GM19438 (cell line): ENCODE measurements around the gene BARHL1.

Experiments used
- ATAC-seq: cut with Tn5 transposase; IDR thresholded peaks from one replicate; pipeline ENCODE4 v1.9.1; 2021; ENCODE audit warnings: low read depth; ENCODE audit not compliant: unreplicated experiment

BARHL1 gene

DNA sequence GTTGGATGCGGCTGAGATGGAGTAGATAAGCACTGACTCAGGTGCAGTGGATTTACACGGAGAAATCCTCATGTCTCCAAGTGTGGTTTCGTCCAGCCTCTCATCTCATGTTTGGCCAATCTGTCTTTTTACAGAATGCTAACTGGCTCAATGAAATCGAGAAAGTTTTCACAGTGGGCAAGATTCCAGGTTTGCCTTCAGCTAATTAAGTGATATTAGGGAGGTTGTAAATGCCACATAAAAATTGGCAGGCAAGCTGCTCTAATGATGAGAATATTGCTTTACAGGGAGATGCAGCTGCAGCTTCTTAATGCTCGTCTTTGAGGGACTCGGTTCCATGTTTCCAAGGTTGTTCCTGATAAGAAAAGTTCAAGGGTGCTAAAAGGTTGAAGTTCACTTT lies 23.7 kb downstream of the BARHL1 start:
- no peak for ATAC-seq

- no peak for ATAC-seq
Measured at GRCh38 chr9:132609184-132609583, 26.8 kb downstream of the BARHL1 start.

DNA sequence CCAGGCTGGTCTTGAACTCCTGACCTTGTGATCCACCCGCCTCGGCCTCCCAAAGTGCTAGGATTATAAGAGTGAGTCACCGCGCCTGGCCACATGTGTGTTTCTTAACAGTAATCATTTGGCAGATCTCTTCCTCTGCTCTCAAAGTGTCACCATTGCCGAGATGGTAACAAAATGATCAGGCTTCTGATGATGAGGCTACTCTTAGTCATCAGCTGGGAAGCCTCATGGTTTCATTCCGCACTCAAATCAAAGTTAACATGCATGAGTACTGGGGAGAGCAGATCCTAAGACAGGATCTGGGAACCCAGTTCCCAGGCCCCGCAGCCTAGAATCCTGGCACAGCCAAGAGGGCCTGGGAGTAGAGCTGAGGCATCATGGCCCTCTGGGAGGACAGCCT lies 27.4 kb downstream of the BARHL1 start:
- ATAC-seq: no peak

GRCh38 chr9:132610661-132611060 lies 28.3 kb downstream of the BARHL1 start:
- ATAC-seq: no peak

- no peak for ATAC-seq
Measured at GRCh38 chr9:132614324-132614723, 31.9 kb downstream of the BARHL1 start.

GRCh38 chr9:132615774-132616173 lies 33.4 kb downstream of the BARHL1 start:
- ATAC-seq: no peak

DNA sequence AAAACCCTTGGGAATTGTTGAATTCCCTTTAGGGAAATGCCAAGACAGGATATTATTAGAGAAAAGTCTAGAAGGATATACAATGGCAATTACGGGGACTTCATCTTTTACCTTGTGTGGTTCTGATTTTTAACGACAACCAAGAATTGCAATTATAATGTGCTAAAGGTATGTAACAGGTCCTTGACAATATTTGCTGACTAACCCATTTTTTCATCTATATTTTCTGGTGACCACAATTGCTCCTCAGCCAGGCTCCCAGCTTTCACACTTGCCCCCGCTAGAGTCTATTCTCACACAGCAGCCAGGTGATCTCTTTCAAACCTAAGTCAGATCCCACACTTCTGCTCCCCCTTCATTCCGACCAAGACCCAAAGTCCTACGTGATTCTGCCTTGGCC lies 34.3 kb downstream of the BARHL1 start:
- ATAC-seq: no peak

DNA sequence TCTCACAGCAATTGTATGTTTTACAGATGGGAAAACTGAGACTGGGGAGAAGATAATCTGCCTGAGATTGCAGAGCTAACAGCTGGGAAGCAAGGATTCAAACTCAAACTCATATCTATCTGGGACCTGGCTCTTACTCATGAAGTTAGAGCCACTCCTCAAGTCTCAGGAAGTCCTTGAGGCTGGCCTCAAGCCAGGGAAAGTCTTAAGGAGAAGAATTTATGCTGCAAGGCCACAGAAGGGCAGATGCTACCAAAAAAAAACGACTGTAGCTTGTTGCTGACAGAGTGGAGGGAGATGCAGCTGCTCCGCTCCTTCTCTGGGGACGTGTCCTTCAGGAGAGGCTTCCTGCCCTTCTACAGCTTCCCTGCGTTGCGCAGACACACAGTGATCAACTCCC lies 39.8 kb downstream of the BARHL1 start:
- ATAC-seq: no peak

DNA sequence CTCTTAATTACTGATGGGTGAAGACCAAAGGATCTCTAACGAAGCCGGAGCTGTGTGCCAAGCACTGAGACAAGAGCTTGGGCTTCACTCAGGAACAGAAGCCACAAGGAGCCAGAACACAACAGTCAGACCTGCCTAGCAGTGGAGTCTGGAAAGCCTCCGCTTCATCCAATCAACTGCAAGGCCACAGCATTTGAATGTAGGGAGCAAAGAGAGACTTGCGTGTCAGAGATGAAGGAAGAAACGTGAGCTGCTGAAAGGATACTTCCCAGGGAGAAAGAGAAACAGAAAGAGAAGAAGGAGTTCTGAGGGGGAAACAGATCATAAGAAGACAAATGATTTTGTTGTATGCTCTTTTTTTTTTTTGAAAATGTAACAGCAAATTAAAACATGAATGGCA lies 43.9 kb downstream of the BARHL1 start:
- ATAC-seq: no peak

DNA sequence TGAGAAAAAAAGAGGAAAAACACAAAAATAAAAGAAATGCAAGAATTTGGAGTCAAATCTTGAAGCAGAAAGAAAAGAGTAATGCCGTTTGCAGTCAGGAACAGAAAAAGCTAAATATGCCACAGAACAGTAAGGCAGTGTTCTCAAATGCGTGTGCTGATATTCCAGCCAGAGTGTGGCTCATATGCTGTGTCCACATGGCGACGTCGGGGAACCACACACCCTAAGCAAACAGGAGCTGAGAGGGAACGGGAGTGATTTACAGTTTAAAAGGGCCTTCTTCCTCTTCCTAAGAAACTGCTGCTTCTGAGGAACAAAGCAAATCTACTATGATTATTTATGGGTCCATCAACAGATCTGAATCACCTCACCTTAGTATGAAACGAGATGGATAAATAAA lies 44.7 kb downstream of the BARHL1 start:
- ATAC-seq: no peak

DNA sequence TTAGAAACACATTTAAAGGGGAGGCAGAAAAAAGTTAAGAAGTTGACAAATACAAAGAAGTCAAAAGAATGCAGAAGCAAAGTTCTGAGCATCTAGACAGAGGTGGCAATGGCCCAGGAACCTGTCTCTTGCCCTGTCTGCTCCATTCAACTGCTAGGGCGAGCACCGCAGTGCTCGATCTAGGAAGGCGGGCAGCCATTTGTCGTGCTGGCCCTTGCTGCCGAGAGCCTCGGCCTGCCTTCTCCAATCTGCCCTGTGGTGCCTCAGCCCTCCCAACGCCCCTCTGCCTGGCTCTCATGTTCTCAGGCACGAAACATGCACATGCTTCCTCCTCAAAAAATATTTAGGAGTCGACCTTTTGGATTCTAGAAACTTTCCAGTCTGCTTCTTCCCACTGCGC lies 45.2 kb downstream of the BARHL1 start:
- ATAC-seq: no peak

GRCh38 chr9:132628746-132629145 lies 46.3 kb downstream of the BARHL1 start:
- ATAC-seq: no peak

- ATAC-seq: no peak
Measured at GRCh38 chr9:132630116-132630515, 47.7 kb downstream of the BARHL1 start.

GRCh38 chr9:132630811-132631210 lies 48.4 kb downstream of the BARHL1 start:
- no peak for ATAC-seq

DNA sequence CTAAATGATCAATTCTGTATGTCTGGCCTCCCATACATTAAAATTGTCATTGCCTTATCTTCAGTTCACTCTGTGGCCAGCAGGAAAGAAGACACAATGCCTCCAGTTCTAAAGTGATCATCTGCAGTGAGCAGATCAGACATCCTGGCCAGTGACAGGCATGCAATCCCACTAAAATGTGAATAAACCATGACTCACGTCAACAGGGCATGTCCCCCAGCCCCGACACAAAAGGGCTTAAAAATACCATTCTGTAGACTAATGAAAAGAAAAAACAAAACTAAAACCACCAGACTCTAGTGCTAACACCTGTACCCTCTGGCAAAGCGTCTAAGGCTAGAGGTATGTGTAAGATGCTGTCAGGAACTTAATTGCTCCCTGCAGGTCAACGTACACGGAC lies 48.9 kb downstream of the BARHL1 start:
- ATAC-seq: no peak

GRCh38 chr9:132631685-132632084 lies 49.3 kb downstream of the BARHL1 start:
- no peak for ATAC-seq

DNA sequence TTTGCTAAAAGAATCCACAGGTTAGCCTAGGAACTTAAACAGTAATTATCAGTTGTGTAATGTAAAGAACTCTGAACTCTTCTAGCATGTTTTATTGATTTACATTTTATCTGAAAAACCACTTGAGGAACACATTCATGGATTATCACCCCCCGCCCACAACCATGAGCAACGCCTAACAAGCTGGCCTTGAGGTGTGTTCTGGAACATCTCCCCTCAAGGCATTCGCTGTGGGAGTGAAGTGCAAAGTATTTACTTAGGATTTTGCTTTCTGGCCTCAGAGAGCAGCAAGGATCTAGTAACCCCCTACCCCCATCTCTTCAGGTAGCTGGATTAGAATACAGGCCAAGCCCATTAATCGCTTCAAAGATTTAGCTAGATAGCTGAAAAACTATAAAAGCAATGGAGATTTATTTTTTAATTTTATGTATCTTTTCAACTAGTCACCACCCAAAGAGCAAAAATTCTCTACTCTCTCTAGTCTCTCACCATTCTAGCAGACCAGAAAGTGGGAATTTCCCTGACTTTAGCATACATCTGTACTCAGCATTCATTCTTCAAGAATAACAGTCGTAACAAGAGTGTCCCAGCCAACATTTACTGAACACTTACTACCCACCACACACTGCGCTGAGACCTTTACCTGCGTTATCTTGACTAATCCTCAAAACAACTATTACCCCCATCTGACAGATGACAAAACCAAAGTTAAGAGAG lies 50.2 kb downstream of the BARHL1 start:
- no peak for ATAC-seq

DNA sequence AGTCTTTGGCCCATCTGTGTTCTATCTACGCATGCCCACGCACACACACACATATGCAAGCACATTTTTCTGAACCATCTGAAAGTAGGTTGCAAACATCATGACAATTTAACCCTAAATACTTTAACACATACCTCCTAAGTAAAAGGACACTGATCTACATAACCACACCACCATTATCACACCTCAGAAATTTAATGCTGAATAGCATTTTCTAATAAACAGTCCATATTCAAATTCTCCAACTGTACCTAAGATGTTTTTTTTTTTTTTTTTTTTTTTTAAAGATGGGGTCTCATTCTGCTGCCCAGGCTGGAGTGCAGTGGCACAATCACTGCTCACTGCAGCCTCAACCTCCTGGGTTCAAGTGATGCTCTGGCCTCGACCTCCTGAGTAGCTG lies 51.9 kb downstream of the BARHL1 start:
- no peak for ATAC-seq

DNA sequence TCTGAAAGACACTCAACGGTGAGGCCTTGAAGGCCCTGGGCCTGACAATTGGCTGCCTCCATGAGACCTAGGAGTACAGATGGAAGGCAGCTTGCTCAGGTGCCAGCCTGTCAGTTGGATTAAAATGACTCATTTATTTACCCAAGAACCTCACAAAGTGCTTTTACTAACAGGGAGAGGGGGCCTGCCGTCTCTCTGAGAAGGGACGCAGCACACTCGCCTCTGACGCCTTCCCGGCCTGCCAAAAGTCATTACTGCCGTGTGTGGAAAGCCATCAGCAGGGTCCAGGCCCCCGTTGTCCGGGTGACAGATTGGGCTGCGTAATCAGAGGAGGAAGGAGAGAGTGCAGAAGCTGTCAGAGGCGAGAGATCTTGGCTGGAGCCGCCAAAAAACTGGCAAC lies 54.9 kb downstream of the BARHL1 start:
- no peak for ATAC-seq

DNA sequence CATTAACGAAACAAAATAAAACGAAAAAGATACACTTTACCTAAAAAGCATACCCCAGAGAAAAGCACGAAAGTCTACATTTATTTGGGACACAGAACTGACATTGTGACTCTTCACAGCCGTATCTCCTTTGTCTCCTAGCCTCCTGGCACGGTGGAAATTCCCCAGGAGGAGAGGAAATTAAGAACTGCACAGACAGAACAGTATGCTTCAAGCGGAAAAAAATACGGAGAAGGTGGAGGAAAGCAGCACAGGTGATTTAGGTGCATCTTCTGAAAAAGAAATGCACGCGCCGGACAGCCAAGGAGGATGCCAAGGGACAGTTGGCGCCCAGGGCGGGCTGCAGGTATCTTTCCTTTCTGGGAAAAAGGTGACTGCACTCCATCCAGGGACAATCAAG lies 55.4 kb downstream of the BARHL1 start:
- no peak for ATAC-seq

DNA sequence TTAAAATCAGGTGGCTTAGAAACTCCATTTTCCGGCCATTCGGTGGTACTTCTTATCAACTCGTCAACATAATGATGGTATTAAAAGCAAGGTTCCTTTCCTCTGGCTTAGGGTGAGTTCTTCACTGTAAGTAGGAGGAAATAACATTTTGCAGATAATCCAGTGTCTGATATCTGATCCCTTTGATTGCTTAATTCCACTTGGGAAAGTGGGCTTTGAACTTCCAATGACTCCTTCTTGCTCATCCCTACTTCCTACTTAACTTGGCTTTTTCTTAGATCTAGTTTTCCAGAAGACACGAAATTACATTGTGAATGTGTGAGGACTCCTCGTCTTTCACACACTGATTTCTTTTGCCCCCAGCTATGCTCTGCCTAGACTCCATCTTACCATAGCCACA lies 55.8 kb downstream of the BARHL1 start:
- no peak for ATAC-seq

DNA sequence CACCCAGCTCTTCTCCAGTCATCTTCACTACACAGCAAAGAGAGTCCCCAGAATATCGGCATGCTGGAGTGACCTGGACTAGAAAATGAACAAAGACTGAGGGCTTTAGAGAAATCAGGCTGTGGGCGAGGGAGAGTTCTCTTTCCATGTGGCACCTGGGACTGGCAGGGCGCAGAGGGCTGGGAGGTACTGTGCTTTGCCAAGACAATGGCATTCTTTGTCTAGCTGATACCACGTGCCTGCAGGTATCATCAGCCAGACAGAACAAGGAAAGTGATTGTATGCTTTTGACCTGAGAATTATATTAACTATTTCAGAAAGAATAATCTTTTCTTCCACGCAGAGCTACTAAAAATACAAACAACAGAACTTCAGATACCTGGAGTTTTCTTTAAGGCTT lies 56.9 kb downstream of the BARHL1 start:
- ATAC-seq: no peak
